Neural crest cell (in vitro differentiated cells): ENCODE results near the gene PRICKLE2. TPM values are rescaled to one million over a fixed set of nuclear protein-coding genes. Genes with fewer than 3 reads are reported as not detected.
A peak's percentile ranks its signal among the peaks of the same experiment; 100 is the strongest.

Source experiments
- DNase-seq: peaks from one replicate; pipeline ENCODE4 v3.0.0; 2021; ENCODE audit warnings: low read depth, mixed read lengths, low spot score
- H3K27ac Mint-ChIP-seq: one replicate; pipeline ENCODE4 v1.8.0; 2021; ENCODE audit warnings: mild to moderate bottlenecking, mixed read lengths; ENCODE audit not compliant: unreplicated experiment
- H3K27me3 Mint-ChIP-seq: 2 replicates; pipeline ENCODE4 v1.8.0; 2021; ENCODE audit warnings: low read depth, mild to moderate bottlenecking, mixed read lengths
- H3K36me3 Mint-ChIP-seq: 2 replicates; pipeline ENCODE4 v1.8.0; 2021; ENCODE audit warnings: low read depth, mild to moderate bottlenecking, mixed read lengths
- H3K4me1 Mint-ChIP-seq: 2 replicates; pipeline ENCODE4 v1.8.0; 2021; ENCODE audit warnings: mixed read lengths
- H3K4me3 Mint-ChIP-seq: one replicate; pipeline ENCODE4 v1.8.0; 2021; ENCODE audit warnings: mild to moderate bottlenecking, mixed read lengths
- H3K9me3 Mint-ChIP-seq: 2 replicates; pipeline ENCODE4 v1.8.0; 2021; ENCODE audit warnings: mixed read lengths
- CTCF ChIP-seq: fragments of 200-600 bp; sonication (generic); conservative IDR thresholded peaks from 2 replicates; pipeline ENCODE4 v1.5.0; 2021; ENCODE audit warnings: antibody characterized with exemption, mild to moderate bottlenecking
- total RNA-seq: library from RNA; stranded (reverse); gene quantifications from 2 replicates; pipeline ENCODE4 v1.2.1, GENCODE V29; 2021

Gene PRICKLE2
- total RNA-seq, 1 donor from 2014 or later: 11.8 TPM

GRCh38 chr3:64265646-64266045, 40.4 kb upstream of the PRICKLE2 start:
- Mint-ChIP-seq H3K4me1 (peaks cover 66% of the 10 kb centered on the region), H3K9me3 (peaks cover 4% of the 10 kb centered on the region), H3K4me3 (no peak overlapping the region), H3K27ac (no peak overlapping the region), H3K27me3 (peaks cover 2% of the 10 kb centered on the region), H3K36me3 (peaks cover 4% of the 10 kb centered on the region)
- no peak for TF ChIP-seq CTCF
- no peak for DNase-seq

GRCh38 chr3:64264501-64265109, 39.3 kb upstream of the PRICKLE2 start:
- H3K4me1 Mint-ChIP-seq: peaks cover 71% of the 10 kb centered on the region
- TF ChIP-seq CTCF: no peak
- H3K27me3 Mint-ChIP-seq: peaks cover 2% of the 10 kb centered on the region
- DNase-seq: no peak
- peaks cover 2% of the 10 kb centered on the region for H3K36me3 Mint-ChIP-seq
- H3K4me3 Mint-ChIP-seq: no peak overlapping the region
- no peak overlapping the region for H3K27ac Mint-ChIP-seq
- peaks cover 2% of the 10 kb centered on the region for H3K9me3 Mint-ChIP-seq

- TF ChIP-seq CTCF: no peak
- Mint-ChIP-seq H3K27ac (no peak overlapping the region), H3K36me3 (peaks cover 2% of the 10 kb centered on the region), H3K27me3 (peaks cover 2% of the 10 kb centered on the region), H3K9me3 (peaks cover 8% of the 10 kb centered on the region), H3K4me1 (peaks cover 67% of the 10 kb centered on the region), H3K4me3 (no peak overlapping the region)
- no peak for DNase-seq
These were observed 37.4 kb upstream of the PRICKLE2 start for GRCh38 chr3:64262574-64263114.

- peaks cover 46% of the 10 kb centered on the region for H3K4me1 Mint-ChIP-seq
- DNase-seq: no peak
- peaks cover 11% of the 10 kb centered on the region for H3K9me3 Mint-ChIP-seq
- H3K27ac Mint-ChIP-seq: peak overlapping the region; percentile 28
- H3K27me3 Mint-ChIP-seq: peaks cover 2% of the 10 kb centered on the region
- peaks cover 2% of the 10 kb centered on the region for H3K36me3 Mint-ChIP-seq
- H3K4me3 Mint-ChIP-seq: no peak overlapping the region
- TF ChIP-seq CTCF: no peak
These were observed 35.2 kb upstream of the PRICKLE2 start for GRCh38 chr3:64260431-64260830.

- peaks cover 2% of the 10 kb centered on the region for H3K36me3 Mint-ChIP-seq
- H3K4me1 Mint-ChIP-seq: peaks cover 38% of the 10 kb centered on the region
- TF ChIP-seq CTCF: no peak
- no peak overlapping the region for H3K27ac Mint-ChIP-seq
- peaks cover 11% of the 10 kb centered on the region for H3K9me3 Mint-ChIP-seq
- DNase-seq: no peak
- H3K4me3 Mint-ChIP-seq: no peak overlapping the region
- peaks cover 2% of the 10 kb centered on the region for H3K27me3 Mint-ChIP-seq
These were observed 34.4 kb upstream of the PRICKLE2 start for GRCh38 chr3:64259636-64260035.
